ENCODE measurements around the gene TRPM3. TPM values are rescaled to one million over a fixed set of nuclear protein-coding genes. Genes with fewer than 3 reads are reported as not detected.

TRPM3 gene
- total RNA-seq, 1 experiment from 2014 or later, result 0.03 TPM

DNA sequence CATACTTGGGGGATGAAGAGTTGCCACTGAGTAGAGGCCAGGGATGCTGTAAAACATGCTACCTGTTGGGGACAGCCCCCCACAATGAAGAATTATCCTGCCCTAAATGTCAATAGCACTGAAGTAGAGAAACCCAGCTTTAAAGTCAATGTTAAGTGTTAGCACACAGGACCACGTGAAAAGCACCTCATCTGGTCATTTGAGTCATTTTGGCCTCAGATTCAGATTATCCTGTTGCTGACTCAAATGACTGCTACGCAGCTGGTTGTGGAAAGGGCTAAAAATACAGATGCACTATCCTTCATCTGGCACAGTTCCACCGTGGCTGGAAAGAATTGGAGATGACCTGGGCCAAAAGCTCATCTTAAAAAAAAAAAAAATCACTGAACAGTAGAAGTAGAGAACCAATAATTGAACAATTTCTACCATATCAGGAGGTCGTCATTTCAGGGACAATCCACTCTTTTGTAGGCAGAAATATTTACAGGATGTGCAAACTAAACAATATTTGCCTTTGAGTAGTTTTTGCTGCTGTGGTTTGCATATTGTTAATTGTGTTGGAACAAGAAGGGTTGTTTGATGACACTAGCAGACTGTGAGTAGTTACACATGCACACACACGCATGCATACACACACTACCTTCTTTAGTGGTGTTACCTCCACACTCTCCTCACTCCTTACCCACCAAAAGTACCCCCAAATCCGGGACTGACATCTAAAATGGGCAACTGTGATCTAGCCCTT, 511.7 kb downstream of the TRPM3 start:
- H3K27me3 ChIP-seq (replicated peaks), result no peaks in the 10 kb centered on the region
- no peak for DNase-seq (ENCODE audit: low read depth in 1 of 2, low spot score in 2 of 2)
- H3K9me3 ChIP-seq (replicated peaks), result no peaks in the 10 kb centered on the region
- no peaks in the 10 kb centered on the region for H3K36me3 ChIP-seq
- H3K4me3 ChIP-seq, result no peak overlapping the region
- no peak overlapping the region for H3K27ac ChIP-seq
- H3K4me1 ChIP-seq (replicated peaks), result peaks cover 3% of the 10 kb centered on the region; the same call in 1 of the 2 replicates

DNA sequence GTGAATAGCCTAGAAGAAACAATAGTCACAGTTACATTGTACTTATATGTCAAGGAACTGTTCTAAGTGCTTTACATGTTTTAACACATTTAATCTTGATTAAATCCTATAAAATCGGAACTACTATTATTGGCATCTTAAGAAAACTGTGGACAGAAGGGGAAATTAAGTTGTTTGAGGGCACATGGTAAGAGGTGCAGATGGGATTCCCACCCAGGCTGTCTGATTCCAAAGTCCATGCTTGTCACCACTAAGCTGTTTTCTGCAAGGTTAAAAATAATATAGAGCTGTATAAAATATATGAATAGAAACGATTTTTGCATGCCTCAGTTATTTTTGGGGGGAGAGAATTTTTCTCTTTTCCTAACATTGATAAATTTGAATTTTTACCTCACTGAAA, 512.4 kb downstream of the TRPM3 start:
- Histone ChIP-seq H3K9me3 (replicated peaks) (no peaks in the 10 kb centered on the region), H3K36me3 (no peaks in the 10 kb centered on the region), H3K4me1 (replicated peaks) (peaks cover 3% of the 10 kb centered on the region; the same call in 1 of the 2 replicates), H3K27ac (no peak overlapping the region), H3K27me3 (replicated peaks) (no peaks in the 10 kb centered on the region), H3K4me3 (no peak overlapping the region)
- no peak for DNase-seq (ENCODE audit: low read depth in 1 of 2, low spot score in 2 of 2)

GRCh38 chr9:70607926-70608325, 513.5 kb downstream of the TRPM3 start:
- H3K4me3 ChIP-seq, result no peak overlapping the region
- peaks cover 3% of the 10 kb centered on the region; the same call in 1 of the 2 replicates for H3K4me1 ChIP-seq (replicated peaks)
- H3K27ac ChIP-seq, result no peak overlapping the region
- no peaks in the 10 kb centered on the region for H3K36me3 ChIP-seq
- no peaks in the 10 kb centered on the region for H3K9me3 ChIP-seq (replicated peaks)
- H3K27me3 ChIP-seq (replicated peaks), result no peaks in the 10 kb centered on the region
- no peak for DNase-seq (ENCODE audit: low read depth in 1 of 2, low spot score in 2 of 2)

DNA sequence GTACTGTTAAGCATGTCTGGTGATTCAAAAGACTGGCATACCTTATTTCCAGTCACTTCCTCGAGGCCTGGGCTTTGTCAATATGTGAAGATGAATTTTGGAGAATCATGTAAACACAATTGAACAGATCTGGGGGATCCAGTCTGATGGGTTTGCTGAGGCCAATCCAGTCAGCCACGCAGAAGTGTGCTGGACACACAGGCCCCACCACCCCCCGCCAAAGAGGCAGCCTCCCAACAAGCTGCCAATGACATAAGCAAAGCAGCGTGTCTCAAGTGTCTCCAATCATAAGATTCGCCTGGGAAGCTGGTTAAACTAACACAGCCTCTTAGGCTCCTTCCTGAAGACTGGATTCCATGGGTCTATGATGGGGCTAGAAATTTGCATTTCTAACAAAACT, 514.1 kb downstream of the TRPM3 start:
- Histone ChIP-seq H3K36me3 (no peaks in the 10 kb centered on the region), H3K4me3 (no peak overlapping the region), H3K4me1 (replicated peaks) (peaks cover 7% of the 10 kb centered on the region), H3K9me3 (replicated peaks) (no peaks in the 10 kb centered on the region), H3K27me3 (replicated peaks) (no peaks in the 10 kb centered on the region), H3K27ac (no peak overlapping the region)
- no peak for DNase-seq (ENCODE audit: low read depth in 1 of 2, low spot score in 2 of 2)

DNA sequence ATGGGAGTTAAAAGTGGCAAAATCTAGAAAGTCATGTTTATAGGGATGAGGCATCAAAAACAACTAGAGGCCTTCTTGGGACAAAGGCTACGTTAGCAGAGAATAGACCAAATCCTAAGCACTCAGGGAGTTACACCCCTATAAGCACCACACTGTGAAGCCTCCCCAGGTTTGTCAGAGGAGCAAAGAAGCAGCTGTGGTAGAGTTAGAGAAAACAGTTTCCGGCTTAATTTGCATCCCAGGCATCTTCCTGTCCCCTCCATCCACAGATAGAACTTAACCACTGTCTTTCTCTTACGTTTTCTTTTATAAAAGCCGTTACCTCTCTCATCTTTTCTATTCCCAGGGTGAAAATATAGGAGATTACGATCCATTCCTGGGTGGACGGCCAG, 518.4 kb downstream of the TRPM3 start:
- no peaks in the 10 kb centered on the region for H3K36me3 ChIP-seq
- no peak overlapping the region for H3K27ac ChIP-seq
- H3K9me3 ChIP-seq (replicated peaks), result no peaks in the 10 kb centered on the region
- H3K4me3 ChIP-seq, result no peak overlapping the region
- DNase-seq (ENCODE audit: low read depth in 1 of 2, low spot score in 2 of 2), result no peak
- no peaks in the 10 kb centered on the region for H3K27me3 ChIP-seq (replicated peaks)
- H3K4me1 ChIP-seq (replicated peaks), result peaks cover 29% of the 10 kb centered on the region

DNA sequence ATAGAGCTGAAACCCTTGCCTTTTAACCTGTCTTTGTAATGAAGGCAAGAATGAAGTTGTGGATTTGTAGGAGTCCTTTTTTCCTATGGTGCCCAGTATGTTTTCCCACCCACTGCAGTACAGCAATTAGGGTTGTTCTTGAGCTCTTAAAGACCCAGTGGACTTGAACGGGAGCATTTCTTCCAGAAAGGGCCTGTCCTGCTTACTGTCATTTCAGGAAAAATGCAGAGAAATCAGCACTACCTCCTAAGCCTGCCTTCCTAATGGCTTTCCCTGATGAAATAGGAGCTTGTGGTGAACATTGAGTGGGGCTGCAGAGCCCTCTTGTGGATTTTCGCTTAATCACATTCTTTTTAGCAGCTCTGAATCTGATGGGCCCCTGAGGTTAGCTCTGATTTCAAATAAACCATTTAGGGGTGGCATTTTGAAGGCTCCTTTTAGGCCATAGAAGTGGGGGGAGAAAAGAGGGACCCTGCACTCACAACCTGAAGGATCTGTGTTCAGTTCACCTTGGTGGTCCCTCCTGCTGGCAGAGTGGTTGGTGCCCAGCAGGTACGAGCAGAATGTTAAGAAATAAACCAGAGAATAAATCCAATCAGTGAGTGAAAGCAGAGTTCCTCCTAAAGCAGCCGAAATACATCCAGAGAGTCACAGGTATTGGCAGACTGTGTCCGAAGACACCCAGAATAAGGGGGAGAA, 519.0 kb downstream of the TRPM3 start:
- H3K4me3 ChIP-seq, result peak overlapping the region; percentile 15; the same call in 1 of the 2 replicates
- H3K36me3 ChIP-seq, result no peaks in the 10 kb centered on the region
- H3K27me3 ChIP-seq (replicated peaks), result no peaks in the 10 kb centered on the region
- H3K9me3 ChIP-seq (replicated peaks), result no peaks in the 10 kb centered on the region
- H3K4me1 ChIP-seq (replicated peaks), result peaks cover 29% of the 10 kb centered on the region
- peak; percentile 49 to 78 for DNase-seq (ENCODE audit: low read depth in 1 of 2, low spot score in 2 of 2)
- H3K27ac ChIP-seq, result peak overlapping the region; percentile 96

- H3K4me1 ChIP-seq (replicated peaks), result peaks cover 29% of the 10 kb centered on the region
- DNase-seq (ENCODE audit: low read depth in 1 of 2, low spot score in 2 of 2), result peak; percentile 96 to 98
- peak overlapping the region; percentile 96 for H3K27ac ChIP-seq
- peak overlapping the region; percentile 15 for H3K4me3 ChIP-seq
- no peaks in the 10 kb centered on the region for H3K36me3 ChIP-seq
- H3K9me3 ChIP-seq (replicated peaks), result no peaks in the 10 kb centered on the region
- no peaks in the 10 kb centered on the region for H3K27me3 ChIP-seq (replicated peaks)
These were observed 520.1 kb downstream of the TRPM3 start for GRCh38 chr9:70601000-70601951.

DNA sequence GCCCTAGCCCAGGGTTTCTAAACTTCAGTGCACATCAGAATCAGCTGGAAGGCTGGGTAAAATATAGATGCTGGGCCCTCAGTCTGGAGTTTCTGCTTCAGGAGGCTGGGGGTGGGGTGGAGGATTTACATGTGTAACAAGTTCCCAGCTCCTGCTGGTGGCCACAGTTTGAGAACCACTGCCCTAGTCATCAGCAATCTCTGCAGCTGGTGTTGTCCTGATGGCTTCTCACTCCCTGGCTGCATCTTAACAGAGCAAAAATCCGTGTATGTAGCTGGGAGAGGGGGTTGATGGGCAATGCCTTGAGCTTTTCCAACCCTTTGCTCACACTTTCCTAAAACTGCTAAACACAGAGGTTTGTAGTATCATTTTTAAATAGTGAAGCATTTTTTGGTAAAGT, 520.9 kb downstream of the TRPM3 start:
- Histone ChIP-seq H3K4me1 (replicated peaks) (peaks cover 29% of the 10 kb centered on the region), H3K27ac (peak overlapping the region; percentile 96), H3K36me3 (no peaks in the 10 kb centered on the region), H3K4me3 (0 out of 2 replicates have a peak overlapping the region, but pooled peaks have one; percentile 2), H3K27me3 (replicated peaks) (no peaks in the 10 kb centered on the region), H3K9me3 (replicated peaks) (no peaks in the 10 kb centered on the region)
- DNase-seq (ENCODE audit: low read depth in 1 of 2, low spot score in 2 of 2), result peak in 1 of 2 experiments; percentile 57

- Histone ChIP-seq H3K27ac (no peak overlapping the region), H3K9me3 (replicated peaks) (no peaks in the 10 kb centered on the region), H3K4me3 (no peak overlapping the region), H3K36me3 (no peaks in the 10 kb centered on the region), H3K27me3 (replicated peaks) (no peaks in the 10 kb centered on the region), H3K4me1 (replicated peaks) (peaks cover 34% of the 10 kb centered on the region)
- DNase-seq (ENCODE audit: low read depth in 1 of 2, low spot score in 2 of 2), result no peak
These were observed 523.5 kb downstream of the TRPM3 start for GRCh38 chr9:70597886-70598285.

GRCh38 chr9:70595211-70595610, 526.2 kb downstream of the TRPM3 start:
- no peaks in the 10 kb centered on the region for H3K27me3 ChIP-seq (replicated peaks)
- H3K4me1 ChIP-seq (replicated peaks), result peaks cover 20% of the 10 kb centered on the region
- H3K4me3 ChIP-seq, result no peak overlapping the region
- H3K36me3 ChIP-seq, result no peaks in the 10 kb centered on the region
- no peaks in the 10 kb centered on the region for H3K9me3 ChIP-seq (replicated peaks)
- H3K27ac ChIP-seq, result no peak overlapping the region
- DNase-seq (ENCODE audit: low read depth in 1 of 2, low spot score in 2 of 2), result no peak

DNA sequence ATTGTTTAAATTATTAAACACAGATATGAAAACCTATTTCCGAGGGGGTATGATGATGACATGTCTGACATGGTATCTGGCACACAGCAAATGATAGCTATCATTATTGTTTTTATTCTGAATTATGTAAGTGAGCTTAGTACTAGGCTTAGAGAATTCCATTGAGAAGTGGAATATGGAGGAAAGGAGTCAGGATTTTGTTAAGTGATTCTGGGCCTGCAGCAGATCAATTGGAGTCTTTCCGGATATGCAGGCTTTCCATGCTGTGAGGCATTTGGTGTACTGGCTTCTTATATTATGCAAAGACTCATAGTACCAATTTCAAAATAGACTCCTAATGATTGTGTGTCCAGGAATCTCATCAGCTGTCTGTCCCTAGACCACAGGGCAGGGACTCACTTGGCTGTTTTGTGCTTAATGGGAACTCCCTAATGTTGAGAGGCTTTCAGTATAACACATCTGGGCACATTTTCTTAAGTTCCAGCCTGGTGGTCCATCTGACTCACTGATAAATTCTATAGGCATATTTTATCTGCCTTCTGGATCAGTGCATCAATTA, 527.0 kb downstream of the TRPM3 start:
- no peak overlapping the region for H3K4me3 ChIP-seq
- H3K9me3 ChIP-seq (replicated peaks), result no peaks in the 10 kb centered on the region
- no peak overlapping the region for H3K27ac ChIP-seq
- no peak for DNase-seq (ENCODE audit: low read depth in 1 of 2, low spot score in 2 of 2)
- no peaks in the 10 kb centered on the region for H3K36me3 ChIP-seq
- H3K27me3 ChIP-seq (replicated peaks), result no peaks in the 10 kb centered on the region
- peaks cover 21% of the 10 kb centered on the region for H3K4me1 ChIP-seq (replicated peaks)

GRCh38 chr9:70593241-70593640, 528.2 kb downstream of the TRPM3 start:
- Histone ChIP-seq H3K27me3 (replicated peaks) (no peaks in the 10 kb centered on the region; the same call in 1 of the 2 replicates), H3K9me3 (replicated peaks) (no peaks in the 10 kb centered on the region), H3K4me3 (no peak overlapping the region), H3K27ac (no peak overlapping the region), H3K4me1 (replicated peaks) (peaks cover 34% of the 10 kb centered on the region), H3K36me3 (no peaks in the 10 kb centered on the region)
- no peak for DNase-seq (ENCODE audit: low read depth in 1 of 2, low spot score in 2 of 2)

DNA sequence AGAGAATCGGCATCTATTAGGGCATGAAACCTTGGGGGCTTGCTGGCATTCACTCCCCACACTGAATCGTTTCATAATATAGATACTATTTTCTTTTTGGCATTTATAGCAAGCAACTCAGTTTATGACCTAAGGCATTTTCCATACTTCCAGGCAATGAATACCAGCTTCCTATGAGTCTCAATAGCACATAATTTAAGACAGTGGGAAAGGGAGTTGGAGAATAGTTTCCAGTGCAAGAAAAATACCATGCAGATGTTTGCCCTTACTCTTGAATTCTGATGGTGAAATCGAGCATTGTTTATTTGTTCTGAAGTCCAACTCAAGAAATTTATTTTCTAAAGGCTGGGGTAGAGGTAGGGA, 531.1 kb downstream of the TRPM3 start:
- no peaks in the 10 kb centered on the region for H3K36me3 ChIP-seq
- peak in 1 of 2 experiments; percentile 33 for DNase-seq (ENCODE audit: low read depth in 1 of 2, low spot score in 2 of 2)
- no peak overlapping the region for H3K4me3 ChIP-seq
- no peaks in the 10 kb centered on the region for H3K9me3 ChIP-seq (replicated peaks)
- H3K27me3 ChIP-seq (replicated peaks), result no peaks in the 10 kb centered on the region; the same call in 1 of the 2 replicates
- H3K27ac ChIP-seq, result peak overlapping the region; percentile 70
- H3K4me1 ChIP-seq (replicated peaks), result peaks cover 56% of the 10 kb centered on the region
